NOMO-1 treated with DMSO at 0.1 percent for 48 hours (cell line): ENCODE results near the gene PADI1.

ENCODE experiments used
- DNase-seq: peaks from one replicate; lab custom pipeline; 2025; ENCODE audit not compliant: unreplicated experiment; lab: John Stamatoyannopoulos, UW

Gene PADI1

DNA sequence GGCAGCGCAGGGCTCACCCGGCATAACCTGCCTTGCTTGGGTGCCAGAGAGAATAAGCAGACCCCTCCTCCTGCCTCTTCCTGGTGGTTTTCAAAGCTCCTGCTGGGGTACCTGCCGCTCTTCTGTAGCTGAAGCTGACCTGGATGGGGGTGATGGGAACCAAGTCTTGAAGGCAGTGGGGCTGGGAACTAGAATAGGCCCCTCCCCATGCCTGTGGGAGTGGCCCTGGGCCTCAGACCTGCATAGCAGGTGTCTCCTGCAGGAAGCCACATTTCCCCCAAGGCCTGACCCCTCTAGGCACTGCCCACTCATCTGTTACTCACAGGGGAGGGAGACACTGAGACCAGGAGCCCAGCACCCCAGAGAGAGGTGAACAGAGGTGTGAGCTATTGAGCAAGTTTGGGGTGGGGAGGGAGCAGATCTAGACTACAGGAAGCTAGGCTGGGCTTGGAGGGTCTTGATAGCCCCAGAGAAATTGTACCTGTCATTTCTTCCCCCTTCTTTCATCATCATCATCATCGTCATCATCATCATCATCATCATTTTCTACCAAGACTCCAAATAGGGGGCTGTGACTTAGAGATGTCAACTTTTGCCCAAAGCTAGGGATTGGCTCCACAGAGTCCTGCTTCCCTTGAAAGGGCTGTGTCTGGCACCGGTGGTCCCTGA, 10.1 kb downstream of the PADI1 start:
- DNase-seq, result no peak

DNA sequence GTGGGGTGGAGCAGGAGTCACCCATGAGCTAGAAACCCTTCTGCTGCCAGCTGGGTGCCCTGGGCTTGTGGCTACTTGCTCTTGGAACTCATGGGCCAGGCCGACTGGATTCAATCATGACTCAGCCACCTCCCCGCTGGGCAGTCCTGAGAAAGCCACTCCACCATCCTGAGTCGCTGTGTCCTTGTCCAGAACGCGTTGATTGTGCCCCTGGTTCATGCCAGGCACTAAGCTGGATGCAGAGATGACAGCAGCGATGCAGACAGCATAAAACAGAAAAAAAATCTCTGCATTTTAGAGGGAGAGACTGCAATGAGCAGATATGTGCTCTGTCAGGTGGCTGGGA, 10.6 kb downstream of the PADI1 start:
- no peak for DNase-seq

DNA sequence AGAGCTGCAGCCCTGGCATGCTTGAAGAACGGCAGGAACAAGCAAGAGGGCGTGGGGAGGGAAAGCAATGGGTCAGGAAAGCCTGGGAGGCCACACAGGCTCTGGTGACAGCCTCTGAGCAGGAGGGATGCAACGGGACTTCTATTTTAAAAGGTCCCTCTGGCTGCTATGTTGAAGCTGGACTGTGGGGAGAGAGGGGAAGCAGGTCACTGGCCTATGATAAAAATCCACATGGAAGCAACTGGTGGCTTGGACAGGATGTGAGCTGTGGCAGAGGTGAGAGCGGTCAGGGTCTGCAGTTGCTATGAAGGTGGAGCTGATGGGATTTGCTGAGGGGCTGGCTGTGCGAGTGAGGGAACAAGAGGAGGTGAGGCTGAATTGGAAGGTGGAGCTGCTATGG, 11.2 kb downstream of the PADI1 start:
- no peak for DNase-seq

DNA sequence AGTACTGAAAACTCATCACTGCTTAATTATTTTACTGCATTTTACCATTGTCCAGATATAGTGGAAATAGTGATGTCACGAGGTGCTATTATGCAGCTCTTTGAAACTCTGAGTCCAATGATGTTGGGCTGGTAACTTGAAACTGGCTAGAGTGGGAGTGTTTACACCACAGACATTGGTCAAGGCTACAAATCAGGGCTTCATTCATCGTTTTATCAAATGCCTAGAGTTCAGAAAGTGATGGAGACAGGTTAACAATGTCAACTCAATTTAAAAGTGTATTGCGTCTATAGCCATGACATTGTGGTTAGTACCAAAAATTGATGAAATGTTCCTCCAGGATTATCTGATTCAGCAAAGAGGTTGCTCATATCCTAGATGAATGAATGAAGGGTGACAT, 12.7 kb downstream of the PADI1 start:
- DNase-seq, result no peak

DNA sequence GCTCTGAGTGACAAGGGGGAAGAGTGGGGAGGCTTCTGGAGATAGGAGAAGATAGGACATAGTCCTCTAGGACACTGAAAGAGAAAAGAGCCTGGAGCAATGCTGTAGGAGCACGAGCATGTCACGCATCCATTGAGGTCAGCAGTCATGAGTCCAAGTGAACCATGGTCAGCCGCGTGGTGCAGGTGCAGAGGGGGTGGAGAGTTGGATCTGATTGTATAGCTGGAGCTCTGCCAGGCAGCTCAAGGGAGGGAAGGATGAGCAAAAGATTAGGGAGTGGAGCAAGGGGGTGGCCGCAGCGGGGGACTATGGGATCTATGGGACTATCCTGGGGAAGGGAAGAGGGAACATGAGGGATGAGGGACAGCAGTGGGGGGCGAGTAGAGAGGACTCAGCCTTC, 14.0 kb downstream of the PADI1 start:
- no peak for DNase-seq

DNA sequence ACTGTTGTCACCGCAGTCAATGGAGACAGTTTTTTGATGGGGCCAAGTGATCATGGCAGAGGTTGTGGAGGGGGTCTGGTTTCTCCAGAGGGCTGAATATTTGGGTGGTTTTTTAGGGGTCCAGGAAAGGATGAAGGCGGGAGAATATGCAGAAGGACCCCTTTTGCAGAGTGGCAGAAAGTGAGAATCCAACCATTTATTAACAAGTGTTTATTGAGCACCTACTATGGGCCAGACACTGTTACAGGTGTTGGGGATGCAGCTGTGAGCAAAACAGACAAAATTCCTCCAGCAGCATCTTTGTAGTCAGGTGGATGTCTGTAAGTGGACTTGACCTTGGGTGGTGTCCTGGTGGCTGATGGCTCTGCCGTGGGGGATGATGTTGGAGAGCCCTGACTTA, 15.4 kb downstream of the PADI1 start:
- no peak for DNase-seq

DNA sequence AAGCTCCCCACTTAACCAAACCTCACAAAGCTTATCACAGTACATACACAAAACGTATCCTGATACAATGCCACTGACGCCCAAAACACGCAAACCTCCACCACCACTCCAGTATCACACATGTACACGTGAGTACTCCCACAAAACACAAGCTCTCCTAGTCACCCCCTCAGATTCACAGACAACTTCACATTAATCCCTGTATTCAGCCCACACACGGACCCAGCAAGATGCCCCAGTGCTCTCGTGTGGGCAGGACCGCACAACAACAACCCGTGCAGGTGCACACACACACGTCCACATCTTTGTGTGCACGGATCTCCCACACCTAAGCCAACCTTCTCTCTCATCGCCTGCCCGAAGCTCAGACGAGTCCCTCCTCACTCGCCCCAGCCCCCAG, 17.6 kb downstream of the PADI1 start:
- no peak for DNase-seq

DNA sequence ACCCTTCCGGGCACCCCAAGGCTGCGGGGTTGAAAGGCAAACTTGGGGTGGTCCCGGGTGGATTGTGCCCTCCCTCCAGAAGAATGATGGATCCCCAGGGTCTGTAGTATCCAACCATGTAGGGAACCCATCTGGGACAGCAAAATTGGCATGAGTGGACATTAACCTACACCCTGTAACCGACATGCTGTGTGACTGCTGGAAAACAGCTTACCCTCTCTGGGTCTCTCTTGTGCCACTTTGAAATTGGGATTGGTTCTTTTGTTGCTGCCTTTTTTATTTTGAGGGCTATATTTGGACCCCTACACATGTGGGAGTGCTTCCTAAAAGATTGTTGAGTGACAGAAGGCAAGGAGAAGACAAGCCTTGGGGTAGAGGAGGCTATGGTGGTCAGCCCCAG, 19.5 kb downstream of the PADI1 start:
- no peak for DNase-seq

DNA sequence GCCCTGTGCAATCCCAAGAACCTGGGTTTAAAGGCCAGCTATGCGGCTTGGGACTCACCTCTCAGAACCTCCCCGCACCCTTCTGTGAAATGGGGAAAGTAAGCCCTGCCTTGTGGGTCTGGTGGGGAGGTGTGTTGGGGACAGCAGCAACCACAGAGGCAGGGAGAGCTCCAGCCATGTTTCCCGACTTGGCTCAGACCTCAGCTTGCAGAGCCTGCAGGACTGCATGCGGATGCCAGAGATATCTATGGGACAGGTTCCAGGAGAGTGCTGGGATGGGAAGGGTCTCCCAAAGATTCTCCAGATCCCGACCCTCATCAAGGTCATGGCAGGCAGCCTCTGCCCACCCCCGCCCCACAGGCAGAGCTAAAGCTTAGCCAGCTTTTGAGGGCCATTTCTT, 20.2 kb downstream of the PADI1 start:
- no peak for DNase-seq

DNA sequence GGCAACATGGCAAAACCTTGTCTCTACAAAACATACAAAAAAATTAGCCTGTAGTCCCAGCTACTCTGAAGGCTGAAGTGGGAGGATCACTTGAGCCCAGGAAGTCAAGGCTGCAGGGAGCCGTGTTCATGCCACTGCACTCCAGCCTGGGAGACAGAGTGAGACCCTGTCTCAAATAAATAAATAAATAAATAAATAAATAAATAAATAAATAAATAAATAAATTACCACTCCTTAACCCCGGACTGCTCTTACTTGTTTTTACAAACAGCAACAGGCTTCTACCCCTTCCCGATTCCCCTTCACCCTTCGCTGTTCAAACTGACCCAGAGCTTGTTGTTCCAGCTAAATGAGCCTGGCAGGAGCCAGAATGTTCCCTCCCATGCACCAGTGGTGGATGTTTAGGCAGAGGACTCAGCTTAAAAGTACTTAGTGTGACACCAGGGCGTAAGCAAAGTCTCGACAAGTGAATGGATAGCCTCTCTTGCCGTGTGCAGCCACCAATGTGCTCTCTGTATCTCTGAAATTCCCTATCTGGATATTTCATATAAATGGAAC, 22.5 kb downstream of the PADI1 start:
- no peak for DNase-seq

DNA sequence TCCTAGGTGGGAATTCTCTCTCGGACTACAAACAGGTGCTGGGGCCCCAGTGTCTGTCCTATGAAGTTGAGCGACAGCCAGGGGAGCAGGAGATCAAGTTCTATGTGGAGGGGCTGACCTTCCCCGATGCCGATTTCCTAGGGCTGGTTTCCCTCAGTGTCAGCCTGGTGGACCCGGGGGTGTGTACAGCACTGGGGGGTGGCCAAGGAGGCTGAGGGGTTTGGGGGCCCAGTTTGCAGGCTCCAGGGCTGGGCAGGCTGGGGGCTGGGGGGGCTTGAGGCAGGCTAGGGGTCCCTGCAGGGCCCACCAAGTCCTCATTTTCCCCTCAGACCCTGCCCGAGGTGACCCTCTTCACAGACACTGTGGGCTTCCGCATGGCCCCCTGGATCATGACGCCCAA, 23.7 kb downstream of the PADI1 start:
- no peak for DNase-seq

DNA sequence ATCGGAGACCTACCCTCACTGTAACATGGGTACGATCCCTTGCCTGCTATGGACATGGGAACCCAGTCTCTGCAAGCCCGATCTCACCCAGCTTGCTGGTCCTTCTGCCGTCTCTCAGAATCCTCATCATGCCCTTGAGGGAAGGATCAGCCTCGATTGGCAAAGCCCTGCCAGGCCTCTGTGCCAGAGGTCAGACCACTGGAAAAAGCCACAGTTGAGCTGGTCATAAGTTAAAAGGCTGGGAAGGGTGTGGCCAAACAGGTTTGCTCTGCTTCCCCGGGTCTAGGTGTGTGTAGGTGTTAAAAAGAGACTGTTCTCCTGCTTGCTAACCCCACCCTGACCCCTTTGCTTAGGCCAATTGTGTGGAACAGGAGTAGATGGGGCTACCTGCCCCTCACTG, 24.5 kb downstream of the PADI1 start:
- DNase-seq, result no peak

DNA sequence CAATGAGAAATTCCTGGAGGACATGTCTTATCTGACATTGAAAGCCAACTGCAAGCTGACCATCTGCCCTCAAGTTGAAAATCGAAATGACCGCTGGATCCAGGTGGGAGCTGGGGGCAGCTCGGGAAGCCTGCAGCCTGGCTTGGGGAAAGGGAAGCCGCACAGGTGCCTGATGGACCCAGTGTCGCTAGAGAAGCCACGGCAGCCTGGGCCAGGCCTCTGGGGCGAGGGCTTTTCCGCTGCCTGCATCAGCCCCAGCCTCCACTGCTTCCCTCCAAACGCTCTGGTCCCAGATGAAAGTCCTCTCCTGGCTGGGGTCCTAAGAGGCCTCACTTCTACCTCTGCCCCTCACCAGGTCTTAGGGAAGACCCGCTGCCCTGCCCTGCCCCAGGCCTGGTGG, 25.2 kb downstream of the PADI1 start:
- DNase-seq, result no peak

DNA sequence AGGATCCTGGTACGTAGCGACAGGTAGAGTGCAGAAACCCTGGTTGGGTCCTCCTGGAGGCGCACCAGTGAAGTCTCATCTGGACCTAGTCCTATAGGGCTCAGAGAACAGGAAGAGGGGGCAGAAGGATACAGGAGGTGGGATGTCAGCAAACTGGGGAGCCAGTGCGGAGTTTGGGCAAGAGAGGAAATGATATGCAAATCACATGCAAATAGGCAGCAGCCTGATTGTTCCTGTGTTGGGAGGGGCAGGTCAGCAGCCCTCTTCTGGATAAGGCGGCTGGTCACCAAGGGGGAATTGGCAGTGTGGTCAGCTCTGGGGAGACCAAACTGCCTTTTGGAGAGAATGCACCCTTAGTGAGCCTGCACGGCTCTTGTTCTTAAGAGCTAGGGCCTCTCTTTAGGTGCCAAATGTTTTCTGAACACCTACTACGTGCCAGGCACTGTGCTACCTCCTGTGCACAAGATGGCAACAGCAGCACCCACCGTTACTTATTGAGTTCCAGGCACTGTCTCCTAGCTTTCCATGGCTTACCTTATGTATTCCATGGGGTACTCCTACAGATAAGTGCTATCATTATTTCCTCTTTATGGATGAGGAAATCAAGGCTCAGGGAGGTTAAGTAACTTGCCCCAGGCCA, 25.9 kb downstream of the PADI1 start:
- DNase-seq, result no peak

DNA sequence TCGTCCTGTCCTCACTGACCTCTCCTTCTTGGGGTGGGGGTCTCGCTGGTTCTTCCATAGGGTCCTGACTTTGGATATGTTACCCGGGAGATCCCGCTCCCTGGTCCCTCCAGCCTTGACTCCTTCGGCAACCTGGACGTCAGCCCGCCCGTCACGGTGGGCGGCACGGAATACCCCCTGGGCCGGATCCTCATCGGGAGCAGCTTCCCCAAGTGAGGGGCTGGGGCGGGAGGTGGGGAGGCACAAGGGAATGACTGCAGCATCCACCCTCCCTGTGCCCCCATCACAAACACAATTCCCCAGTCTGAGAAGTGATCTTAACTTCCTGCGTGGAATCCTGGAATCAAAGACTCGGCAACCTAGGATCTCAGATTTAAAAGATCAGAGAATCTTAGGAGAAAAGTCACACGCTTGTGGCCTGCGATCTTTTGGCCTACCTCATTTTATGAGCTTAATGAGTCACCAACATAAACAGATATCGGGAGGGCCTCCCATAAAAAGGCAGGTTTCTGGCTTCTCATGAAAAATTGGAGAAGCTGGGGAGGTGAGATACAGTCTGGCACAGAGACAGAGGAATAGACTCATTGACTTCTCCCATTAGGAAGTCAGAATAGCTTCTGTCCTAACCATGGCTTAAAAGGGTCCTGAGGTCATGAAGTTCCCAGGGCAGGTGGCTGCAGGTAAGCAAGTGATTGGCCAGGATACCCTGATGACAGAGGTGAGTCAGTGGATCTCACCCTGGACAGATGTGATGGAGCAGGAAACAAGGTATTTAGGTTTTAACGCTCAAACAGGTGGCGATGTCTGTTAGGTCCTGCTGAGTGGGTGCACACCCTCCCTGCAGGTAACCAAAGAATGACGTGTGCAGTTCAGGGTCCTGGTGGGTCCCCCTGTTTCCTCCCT, 28.1 kb downstream of the PADI1 start:
- DNase-seq, result peak; percentile 18

DNA sequence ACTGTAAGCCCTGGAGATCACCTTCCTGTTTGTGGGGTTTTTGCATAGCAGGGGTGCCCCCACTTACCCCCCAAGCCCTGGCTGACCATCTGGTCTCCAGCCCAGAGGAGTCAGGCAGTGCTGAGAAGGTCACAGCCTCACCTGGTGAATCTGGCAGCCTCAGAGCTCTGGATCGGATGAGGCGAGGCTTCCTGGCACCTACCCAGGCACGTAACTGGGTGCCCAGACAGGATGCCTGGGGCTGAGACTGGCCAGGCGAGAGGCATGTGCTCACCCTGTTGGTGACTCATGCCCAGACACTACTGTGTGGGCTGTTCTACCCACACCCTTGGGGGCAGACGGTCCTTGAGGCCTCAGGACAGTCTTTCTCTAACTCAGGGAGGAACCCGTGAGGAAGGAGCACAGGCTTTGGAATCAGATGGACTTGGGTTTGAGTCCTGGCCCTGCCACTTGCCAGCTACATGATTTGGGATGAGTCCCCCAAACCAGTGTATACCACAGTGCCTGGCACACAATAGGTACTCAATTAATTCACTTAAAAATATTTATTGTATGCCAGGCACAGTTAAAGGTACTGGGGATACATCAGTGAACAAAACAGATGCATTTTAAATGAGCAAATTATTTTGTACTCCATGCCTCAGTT, 28.9 kb downstream of the PADI1 start:
- no peak for DNase-seq

DNA sequence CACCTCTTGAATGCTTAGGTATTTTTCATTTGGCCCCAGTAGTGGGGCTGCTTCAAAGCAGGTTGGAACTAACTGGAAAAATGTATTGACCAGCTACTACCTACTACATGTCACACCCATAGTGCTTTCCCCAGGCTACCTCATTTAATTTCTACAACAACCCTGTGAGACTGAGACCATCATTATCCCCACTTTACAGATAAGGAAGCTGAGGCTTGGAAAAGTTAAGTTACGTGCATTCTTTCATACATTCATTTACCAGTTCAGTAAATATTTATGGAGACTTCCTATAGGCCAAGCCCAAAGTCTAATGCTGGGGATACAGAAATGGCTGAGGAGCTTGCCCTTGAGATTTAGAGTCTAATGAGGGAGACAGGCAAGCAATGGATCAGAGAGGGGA, 29.5 kb downstream of the PADI1 start:
- DNase-seq, result no peak

DNA sequence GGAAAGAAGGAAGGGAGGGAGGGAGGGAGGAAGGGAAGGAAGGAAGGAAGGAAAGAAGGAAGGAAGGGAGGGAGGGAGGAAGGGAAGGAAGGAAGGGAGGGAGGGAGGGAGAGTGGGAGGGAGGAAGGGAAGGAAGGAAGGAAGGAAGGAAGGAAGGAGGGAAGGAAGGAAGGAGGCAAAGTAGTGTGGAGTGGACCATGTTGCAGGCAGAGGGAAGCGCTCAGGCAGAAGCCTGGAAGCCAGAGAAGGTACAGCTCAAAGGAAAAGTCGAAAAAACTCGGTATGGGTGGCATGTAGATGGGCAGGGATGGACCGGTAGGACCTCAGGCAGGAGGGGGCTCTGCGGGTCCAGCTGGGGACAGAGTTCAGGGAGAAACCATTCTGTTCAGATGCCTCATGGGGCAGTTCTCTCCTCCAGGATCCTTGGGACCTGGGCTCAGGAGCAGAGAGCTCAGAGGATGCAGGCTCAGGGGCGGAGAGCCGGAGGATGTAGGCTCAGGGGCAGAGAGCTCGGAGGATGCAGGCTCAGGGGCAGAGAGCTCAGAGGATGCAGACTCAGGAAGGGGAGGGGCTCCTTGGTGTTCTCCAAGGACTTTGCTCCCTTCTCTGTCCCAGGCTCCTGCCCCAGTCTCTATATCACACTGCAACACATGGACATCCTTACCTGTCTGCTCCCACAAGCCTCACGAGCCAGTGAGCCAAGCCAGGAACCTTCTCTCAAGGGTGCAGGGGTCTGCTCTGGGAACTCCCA, 30.4 kb downstream of the PADI1 start:
- no peak for DNase-seq

DNA sequence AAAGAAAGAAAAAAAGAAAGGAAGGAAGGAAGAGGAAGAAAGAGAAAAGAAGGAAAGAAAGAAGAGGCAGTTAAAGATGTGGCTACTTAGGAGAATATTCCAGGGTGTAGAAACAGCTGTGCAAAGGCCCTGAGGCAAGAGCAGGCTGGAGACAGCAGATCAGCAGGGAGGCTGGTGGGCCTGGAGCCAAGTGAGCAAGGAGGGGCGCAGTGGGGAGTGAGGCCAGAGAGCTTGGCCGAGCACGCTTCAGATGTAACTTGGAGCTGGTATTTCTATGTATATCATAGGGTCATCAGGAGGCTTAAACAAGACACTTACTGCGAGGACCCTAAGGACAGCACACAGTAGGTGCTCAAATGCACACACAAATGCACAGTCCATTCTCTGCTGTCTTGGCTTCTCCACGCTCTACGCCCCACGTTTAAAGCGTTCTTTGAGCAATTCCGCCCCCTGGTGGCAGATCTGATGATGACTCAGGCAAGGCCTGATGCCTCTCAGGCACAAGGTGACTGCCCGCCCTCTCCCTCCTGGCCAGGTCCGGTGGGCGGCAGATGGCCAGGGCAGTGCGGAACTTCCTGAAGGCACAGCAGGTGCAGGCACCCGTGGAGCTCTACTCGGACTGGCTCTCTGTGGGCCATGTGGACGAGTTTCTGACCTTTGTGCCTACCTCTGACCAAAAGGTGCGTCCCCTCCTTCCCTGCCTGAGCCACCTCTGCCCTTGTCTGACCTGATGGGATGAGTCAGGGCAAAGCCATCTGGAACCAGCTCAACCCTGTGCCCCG, 32.0 kb downstream of the PADI1 start:
- DNase-seq, result peak; percentile 76

DNA sequence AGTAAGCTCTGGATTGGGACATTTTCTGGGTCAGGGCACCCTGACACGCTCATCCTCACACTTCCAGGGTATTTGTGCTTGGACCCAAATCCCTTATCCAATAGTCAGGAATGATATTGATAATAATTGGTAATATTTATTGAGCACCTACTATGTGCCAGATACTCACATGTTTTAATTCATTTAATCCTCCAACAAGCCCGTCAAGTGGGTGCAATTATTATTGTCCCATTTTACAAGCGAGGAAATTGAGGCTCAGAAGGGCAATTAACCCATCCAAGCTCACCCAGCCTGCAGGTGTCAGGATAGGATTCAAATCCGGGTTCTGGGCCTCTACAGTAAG, 32.6 kb downstream of the PADI1 start:
- DNase-seq, result no peak
